NB4 (cell line): ENCODE measurements around the gene GIT2.

Experiments
- DNase-seq: peaks from one replicate; pipeline ENCODE4 v3.0.0; 2010; ENCODE audit warnings: low read depth
- H3K4me3 ChIP-seq: one replicate; pipeline ENCODE4 v1.5.1; 2011; ENCODE audit warnings: mild to moderate bottlenecking, low read depth, low read length, moderate library complexity
- CTCF ChIP-seq: IDR thresholded peaks from one replicate; pipeline ENCODE4 v1.5.1; 2012; ENCODE audit warnings: low read depth, low read length
- MAX ChIP-seq: IDR thresholded peaks from 2 replicates; pipeline ENCODE4 v1.6.1; 2011; ENCODE audit warnings: low read depth, low read length
- MYC ChIP-seq: IDR thresholded peaks from 2 replicates; pipeline ENCODE4 v1.6.1; 2011; ENCODE audit warnings: low read depth, low read length
- POLR2A ChIP-seq: IDR thresholded peaks from 2 replicates; pipeline ENCODE4 v1.6.1; 2011; ENCODE audit warnings: mild to moderate bottlenecking; ENCODE audit not compliant: insufficient read length; ENCODE audit errors: extremely low read depth

The GIT2 gene

GRCh38 chr12:109926016-109926415, 70.2 kb downstream of the GIT2 start:
- H3K4me3 ChIP-seq = no peak overlapping the region
- no peak for DNase-seq
- TF ChIP-seq MYC (no peak), POLR2A (no peak), CTCF (no peak), MAX (no peak)

GRCh38 chr12:109925185-109925840, 70.9 kb downstream of the GIT2 start:
- no peak for DNase-seq
- H3K4me3 ChIP-seq = no peak overlapping the region
- no peak for TF ChIP-seq CTCF
- TF ChIP-seq POLR2A = no peak
- TF ChIP-seq MYC = no peak
- TF ChIP-seq MAX = no peak

- no peak for DNase-seq
- H3K4me3 ChIP-seq = no peak overlapping the region
- TF ChIP-seq MAX = no peak
- no peak for TF ChIP-seq CTCF
- TF ChIP-seq MYC = no peak
- TF ChIP-seq POLR2A = no peak
Observed at GRCh38 chr12:109923481-109924245, 72.5 kb downstream of the GIT2 start.

- no peak overlapping the region for H3K4me3 ChIP-seq
- no peak for DNase-seq
- TF ChIP-seq MYC (no peak), POLR2A (no peak)
Observed at GRCh38 chr12:109923038-109923437, 73.1 kb downstream of the GIT2 start.

- no peak overlapping the region for H3K4me3 ChIP-seq
- no peak for DNase-seq
- no peak for TF ChIP-seq MAX
- TF ChIP-seq MYC = no peak
- TF ChIP-seq POLR2A = no peak
- TF ChIP-seq CTCF = no peak
Observed at GRCh38 chr12:109921982-109922381, 74.2 kb downstream of the GIT2 start.

- no peak for TF ChIP-seq POLR2A
- no peak overlapping the region for H3K4me3 ChIP-seq
- DNase-seq = no peak
Observed at GRCh38 chr12:109920261-109920780, 75.8 kb downstream of the GIT2 start.
